ENCODE data around the gene HKDC1. TPM values are rescaled to one million over a fixed set of nuclear protein-coding genes. Genes with fewer than 3 reads are reported as not detected.
"Not testable (repeated sequence)": the region's sequence is repeated elsewhere in the genome, so short reads cannot be mapped to it uniquely, and the experiment has no call there.

Gene HKDC1
- total RNA-seq, 1 donor from 2014 or later = 42.0 TPM

DNA sequence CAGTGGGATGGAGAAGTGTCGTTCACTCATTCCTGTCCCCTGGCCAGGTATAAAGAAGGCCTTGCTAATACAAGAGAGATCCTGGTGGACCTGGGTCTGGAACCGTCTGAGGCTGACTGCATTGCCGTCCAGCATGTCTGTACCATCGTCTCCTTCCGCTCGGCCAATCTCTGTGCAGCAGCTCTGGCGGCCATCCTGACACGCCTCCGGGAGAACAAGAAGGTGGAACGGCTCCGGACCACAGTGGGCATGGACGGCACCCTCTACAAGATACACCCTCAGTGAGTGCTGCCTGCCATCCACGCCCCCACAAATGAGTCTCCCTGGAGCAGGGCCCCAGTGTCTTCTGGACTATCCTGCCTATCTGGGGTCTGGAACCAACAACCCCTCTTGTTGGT is 27.2 kb downstream of the HKDC1 start:
- no peak for TF ChIP-seq CTCF (conservative IDR thresholded peaks at IDR 0.05; ENCODE audit: low read depth, low read length)

GRCh38 chr10:69248117-69248730 is 28.1 kb downstream of the HKDC1 start:
- TF ChIP-seq CTCF (conservative IDR thresholded peaks at IDR 0.05; ENCODE audit: low read depth, low read length) = no peak
- no peak for DNase-seq (ENCODE audit: low read depth)
- no peak overlapping the region for H3K4me3 ChIP-seq (ENCODE audit: low read depth, low read length)

More for the DNA sequence above, 27.2 kb downstream of the HKDC1 start:
- no peak overlapping the region for H3K4me3 ChIP-seq (ENCODE audit: low read depth, low read length)
- DNase-seq (ENCODE audit: low read depth) = no peak

- no peak for TF ChIP-seq CTCF (conservative IDR thresholded peaks at IDR 0.05; ENCODE audit: low read depth, low read length)
- no peak for DNase-seq (ENCODE audit: low read depth)
- H3K4me3 ChIP-seq (ENCODE audit: low read depth, low read length) = no peak overlapping the region
Observed at GRCh38 chr10:69250041-69250440, 29.9 kb downstream of the HKDC1 start.

GRCh38 chr10:69251417-69251816 is 31.3 kb downstream of the HKDC1 start:
- not testable (repeated sequence) for H3K4me3 ChIP-seq (ENCODE audit: low read depth, low read length); DNase-seq (ENCODE audit: low read depth)

- TF ChIP-seq CTCF (conservative IDR thresholded peaks at IDR 0.05; ENCODE audit: low read depth, low read length) = no peak
- no peak overlapping the region for H3K4me3 ChIP-seq (ENCODE audit: low read depth, low read length)
- DNase-seq (ENCODE audit: low read depth) = no peak
Observed at GRCh38 chr10:69253171-69253570, 33.0 kb downstream of the HKDC1 start.

DNA sequence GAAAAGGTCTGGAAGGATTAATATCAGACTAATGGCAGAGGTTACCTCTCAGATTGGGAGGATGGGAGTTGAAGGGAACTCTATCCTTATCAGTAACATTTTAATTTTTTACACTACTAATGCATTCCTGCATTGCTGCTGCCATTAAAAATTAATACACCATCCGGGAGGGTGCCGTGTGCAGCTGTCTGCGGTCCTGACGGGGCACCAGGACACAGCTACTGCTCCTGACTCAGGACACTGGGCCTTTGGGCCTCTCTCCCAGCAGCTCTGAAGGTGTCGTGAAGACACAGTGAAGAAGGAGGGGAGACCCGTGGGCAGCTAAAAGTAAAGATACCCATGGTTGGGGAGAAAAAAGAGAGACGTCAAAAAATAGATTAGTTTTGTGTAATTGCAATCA is 34.7 kb downstream of the HKDC1 start:
- H3K4me3 ChIP-seq (ENCODE audit: low read depth, low read length) = no peak overlapping the region
- no peak for TF ChIP-seq CTCF (conservative IDR thresholded peaks at IDR 0.05; ENCODE audit: low read depth, low read length)
- DNase-seq (ENCODE audit: low read depth) = no peak

DNA sequence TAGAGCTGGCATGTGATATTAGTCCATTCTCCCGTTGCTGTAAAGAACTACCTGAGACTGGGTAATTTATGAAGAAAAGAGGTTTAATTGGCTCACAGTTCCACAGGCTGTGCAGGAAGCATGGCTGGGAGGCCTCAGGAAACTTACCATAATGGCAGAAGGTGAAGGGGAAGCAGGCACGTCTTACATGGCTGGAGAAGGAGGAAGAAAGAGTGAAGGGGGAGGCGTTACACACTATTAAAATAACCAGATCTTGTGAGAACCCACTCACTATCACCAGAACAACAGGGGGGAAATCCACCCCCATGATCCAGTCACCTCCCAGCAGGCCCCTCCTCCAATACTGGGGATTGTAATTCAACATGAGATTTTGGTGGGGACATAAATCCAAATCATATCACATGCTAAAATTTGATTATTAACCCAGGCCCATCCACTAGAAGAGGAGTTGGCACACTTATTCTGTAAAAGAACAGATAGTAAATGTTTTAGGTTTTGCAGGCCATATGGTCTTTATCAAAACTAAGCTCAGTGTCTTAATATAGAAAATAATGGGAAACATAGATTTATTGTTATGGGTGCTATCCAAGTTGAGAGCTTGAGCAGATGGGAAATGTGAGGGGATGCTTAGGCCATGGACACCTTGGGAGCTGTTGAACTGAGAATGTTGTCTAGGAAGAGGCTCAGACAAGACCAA is 39.6 kb downstream of the HKDC1 start:
- no peak for DNase-seq (ENCODE audit: low read depth)
- TF ChIP-seq CTCF (conservative IDR thresholded peaks at IDR 0.05; ENCODE audit: low read depth, low read length) = no peak
- H3K4me3 ChIP-seq (ENCODE audit: low read depth, low read length) = no peak overlapping the region

Measured in epithelial cell of proximal tubule (primary cell).